Testis (tissue), 3 donors: ENCODE measurements around the gene TSPAN32. TPM values are rescaled to one million over a fixed set of nuclear protein-coding genes. Genes with fewer than 3 reads are reported as not detected.

Experiments
- DNase-seq: peaks from one replicate; pipeline ENCODE4 v3.0.0-alpha.2; 2019
- H3K27ac ChIP-seq, 2 donors: fragments of 200-600 bp; sonication (generic); one replicate each; pipeline ENCODE4 v1.5.1; 2019
- H3K27me3 ChIP-seq: fragments of 200-600 bp; sonication (generic); one replicate; pipeline ENCODE4 v1.5.1; 2019
- H3K36me3 ChIP-seq: fragments of 200-600 bp; sonication (generic); one replicate; pipeline ENCODE4 v1.5.1; 2017; ENCODE audit warnings: low read depth; ENCODE audit errors: missing control alignments
- H3K4me1 ChIP-seq: fragments of 200-600 bp; sonication (generic); one replicate; pipeline ENCODE4 v1.5.1; 2019
- H3K4me3 ChIP-seq, 2 donors: fragments of 200-600 bp; sonication (generic); one replicate each; pipeline ENCODE4 v1.5.1; 2017 to 2019
- H3K9me3 ChIP-seq: fragments of 200-600 bp; sonication (generic); one replicate; pipeline ENCODE4 v1.5.1; 2017
- CTCF ChIP-seq, 3 experiments: fragments of 450-650 bp in 2 of 3; fragments of 200-600 bp in 1 of 3; sonication (generic) in 1 of 3; IDR thresholded peaks; one replicate each; pipeline ENCODE4 v1.5.1; 2016 to 2019; ENCODE audit warnings: antibody characterized with exemption in 3 of 3, mild to moderate bottlenecking in 2 of 3, moderate library complexity in 1 of 3
- POLR2A ChIP-seq: fragments of 450-650 bp; IDR thresholded peaks from one replicate; pipeline ENCODE4 v1.6.1; 2017; ENCODE audit warnings: antibody characterized with exemption, mild to moderate bottlenecking, moderate library complexity
- WGBS, 2 donors: methylation state at CpG; one replicate each; pipeline ENCODE4 v1.1.5; 2018; 5-methylcytosine and 5-hydroxymethylcytosine counted together
- intact Hi-C: fragments of 100-400 bp; cut with DNase I; formaldehyde crosslinking; loops from one replicate; pipeline ENCODE4 v1.15.1; 2023; ENCODE audit warnings: low total_unique reads
- polyA plus RNA-seq: library from polyadenylated mRNA; stranded (reverse); fragments of 350-450 nt; fragmentation: Illumina TruSeq; extraction: RNeasy Lipid Tissue Mini Kit (QIAGEN cat#74804); gene quantifications from one replicate; pipeline ENCODE4 v1.2.3, GENCODE V29; 2014; ENCODE audit warnings: low read depth, low replicate concordance; ENCODE audit not compliant: insufficient read depth
- total RNA-seq, 2 donors: library from RNA; depleted of rRNA; stranded (reverse); fragments of >200 nt; gene quantifications; one replicate each; pipeline ENCODE4 v1.2.3, GENCODE V29; 2016

TSPAN32 gene
- total and polyA plus RNA-seq, 3 donors from 2014 or later, result 1.0 to 1.5 (median 1.1) TPM

GRCh38 chr11:2300936-2301630 is 730 bp upstream of the TSPAN32 start:
- no peak overlapping the region for H3K4me3 ChIP-seq
- no peaks in the 10 kb centered on the region for H3K36me3 ChIP-seq
- TF ChIP-seq POLR2A, result no peak
- TF ChIP-seq CTCF (IDR thresholded peaks at IDR 0.05), result no peak
- no peak overlapping the region for H3K27ac ChIP-seq
- peak; percentile 10 for DNase-seq
- intact Hi-C loops, result no loop called here
- no peaks in the 10 kb centered on the region for H3K27me3 ChIP-seq
- WGBS, 2 donors, result 69 to 79% methylated on average over 4 to 23 of the region's 24 CpGs
- no peaks in the 10 kb centered on the region for H3K9me3 ChIP-seq
- peaks cover 37% of the 10 kb centered on the region for H3K4me1 ChIP-seq

- intact Hi-C loops, result no loop called here
- H3K36me3 ChIP-seq, result no peaks in the 10 kb centered on the region
- H3K4me1 ChIP-seq, result peaks cover 47% of the 10 kb centered on the region
- no peak overlapping the region for H3K27ac ChIP-seq
- no peaks in the 10 kb centered on the region for H3K9me3 ChIP-seq
- H3K27me3 ChIP-seq, result no peaks in the 10 kb centered on the region
- WGBS, 2 donors, result 59 to 92% methylated on average over 4 to 16 of the region's 16 CpGs
- TF ChIP-seq POLR2A (no peak), CTCF (IDR thresholded peaks at IDR 0.05) (no peak)
- no peak overlapping the region for H3K4me3 ChIP-seq
- DNase-seq, result no peak
These were observed 588 bp downstream of the TSPAN32 start for GRCh38 chr11:2302306-2302895.

GRCh38 chr11:2302896-2303626 is 1.2 kb downstream of the TSPAN32 start:
- 62 to 68% methylated on average over 7 to 18 of the region's 18 CpGs for WGBS, 2 donors
- H3K4me3 ChIP-seq, result no peak overlapping the region
- H3K9me3 ChIP-seq, result no peaks in the 10 kb centered on the region
- H3K27me3 ChIP-seq, result no peaks in the 10 kb centered on the region
- TF ChIP-seq CTCF (IDR thresholded peaks at IDR 0.05), result no peak
- TF ChIP-seq POLR2A, result no peak
- peak; percentile 30 for DNase-seq
- intact Hi-C loops, result no loop called here
- no peak overlapping the region for H3K27ac ChIP-seq
- H3K4me1 ChIP-seq, result peaks cover 49% of the 10 kb centered on the region
- H3K36me3 ChIP-seq, result no peaks in the 10 kb centered on the region

GRCh38 chr11:2303627-2304505 is 2.1 kb downstream of the TSPAN32 start:
- H3K4me3 ChIP-seq, result no peak overlapping the region
- 63 to 79% methylated on average over 10 to 15 of the region's 15 CpGs for WGBS, 2 donors
- no peaks in the 10 kb centered on the region for H3K27me3 ChIP-seq
- peak overlapping the region in 1 of 2 donors; percentile 37 for H3K27ac ChIP-seq
- no peak for TF ChIP-seq CTCF (IDR thresholded peaks at IDR 0.05)
- no peak for TF ChIP-seq POLR2A
- intact Hi-C loops, result no loop called here
- H3K9me3 ChIP-seq, result no peaks in the 10 kb centered on the region
- H3K36me3 ChIP-seq, result no peaks in the 10 kb centered on the region
- H3K4me1 ChIP-seq, result peaks cover 49% of the 10 kb centered on the region
- peak; percentile 88 for DNase-seq
